OCI-LY3 (cell line): Measurements from ENCODE around the gene AGRN.
"Not testable (repeated sequence)": the region's sequence is repeated elsewhere in the genome, so short reads cannot be mapped to it uniquely, and the experiment has no call there.

Experiments
- EZH2phosphoT487 ChIP-seq: fragments of 200-600 bp; shearing (Covaris generic); IDR thresholded peaks from 2 replicates; pipeline ENCODE4 v1.6.1; 2018; ENCODE audit warnings: antibody characterized with exemption, mixed run types, low read depth
- TF ChIP-seq, protein P1 (sequence below): fragments of 200-600, 300-600 bp; sonication (generic); IDR thresholded peaks from 2 replicates; pipeline ENCODE4 v1.5.1; 2014; ENCODE audit warnings: antibody characterized with exemption, low read length, low read depth

GRCh38 chr1:991275-991674 is 28.6 kb upstream of the AGRN start:
- TF ChIP-seq, protein P1, sequence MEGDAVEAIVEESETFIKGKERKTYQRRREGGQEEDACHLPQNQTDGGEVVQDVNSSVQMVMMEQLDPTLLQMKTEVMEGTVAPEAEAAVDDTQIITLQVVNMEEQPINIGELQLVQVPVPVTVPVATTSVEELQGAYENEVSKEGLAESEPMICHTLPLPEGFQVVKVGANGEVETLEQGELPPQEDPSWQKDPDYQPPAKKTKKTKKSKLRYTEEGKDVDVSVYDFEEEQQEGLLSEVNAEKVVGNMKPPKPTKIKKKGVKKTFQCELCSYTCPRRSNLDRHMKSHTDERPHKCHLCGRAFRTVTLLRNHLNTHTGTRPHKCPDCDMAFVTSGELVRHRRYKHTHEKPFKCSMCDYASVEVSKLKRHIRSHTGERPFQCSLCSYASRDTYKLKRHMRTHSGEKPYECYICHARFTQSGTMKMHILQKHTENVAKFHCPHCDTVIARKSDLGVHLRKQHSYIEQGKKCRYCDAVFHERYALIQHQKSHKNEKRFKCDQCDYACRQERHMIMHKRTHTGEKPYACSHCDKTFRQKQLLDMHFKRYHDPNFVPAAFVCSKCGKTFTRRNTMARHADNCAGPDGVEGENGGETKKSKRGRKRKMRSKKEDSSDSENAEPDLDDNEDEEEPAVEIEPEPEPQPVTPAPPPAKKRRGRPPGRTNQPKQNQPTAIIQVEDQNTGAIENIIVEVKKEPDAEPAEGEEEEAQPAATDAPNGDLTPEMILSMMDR, result not testable (repeated sequence)
- not testable (repeated sequence) for TF ChIP-seq EZH2phosphoT487
